ENCODE data around the gene EDC3. TPM values are rescaled to one million over a fixed set of nuclear protein-coding genes. Genes with fewer than 3 reads are reported as not detected.

EDC3 gene
- total RNA-seq, 2 donors from 2014 or later, result 6.7 to 9.2 TPM

- DNase-seq (no peak), ATAC-seq (no peak)
- no peak overlapping the region for H3K4me3 ChIP-seq
- H3K27ac ChIP-seq, result no peak overlapping the region
- no peaks in the 10 kb centered on the region for H3K9me3 ChIP-seq
- peaks cover 6% of the 10 kb centered on the region for H3K4me1 ChIP-seq
- H3K36me3 ChIP-seq (replicated peaks in 1 of 2; ENCODE audit: insufficient read depth in 1 of 2, low read depth in 2 of 2), result no peaks in the 10 kb centered on the region
- no peak for TF ChIP-seq CTCF (IDR thresholded peaks at IDR 0.05)
- no peak for TF ChIP-seq POLR2A (IDR thresholded peaks at IDR 0.05)
- H3K27me3 ChIP-seq, result no peaks in the 10 kb centered on the region
- 88 to 91% methylated on average over 4 of the region's 4 CpGs for WGBS, 2 donors
- intact Hi-C loops (cut with DNase I), result no loop called here
Measured at GRCh38 chr15:74669627-74670026, 26.2 kb downstream of the EDC3 start.

GRCh38 chr15:74667975-74668374 is 27.8 kb downstream of the EDC3 start:
- H3K4me3 ChIP-seq, result no peak overlapping the region
- DNase-seq, result no peak
- intact Hi-C loops (cut with DNase I), result no loop called here
- 70 to 83% methylated on average over 1 of the region's 1 CpG for WGBS, 2 donors
- H3K27me3 ChIP-seq, result no peaks in the 10 kb centered on the region
- H3K9me3 ChIP-seq, result no peaks in the 10 kb centered on the region
- TF ChIP-seq CTCF (IDR thresholded peaks at IDR 0.05) (no peak), POLR2A (IDR thresholded peaks at IDR 0.05) (no peak)
- peaks cover 21% of the 10 kb centered on the region for H3K4me1 ChIP-seq
- no peak for ATAC-seq
- H3K27ac ChIP-seq, result no peak overlapping the region
- H3K36me3 ChIP-seq (replicated peaks in 1 of 2; ENCODE audit: insufficient read depth in 1 of 2, low read depth in 2 of 2), result no peaks in the 10 kb centered on the region

GRCh38 chr15:74664670-74665069 is 31.2 kb downstream of the EDC3 start:
- ATAC-seq, result no peak
- H3K4me1 ChIP-seq, result peaks cover 32% of the 10 kb centered on the region
- intact Hi-C loops (cut with DNase I), result no loop called here
- H3K4me3 ChIP-seq, result no peak overlapping the region
- no peaks in the 10 kb centered on the region for H3K36me3 ChIP-seq (replicated peaks in 1 of 2; ENCODE audit: insufficient read depth in 1 of 2, low read depth in 2 of 2)
- peak overlapping the region; percentile 12 to 69 (median 56) for H3K27ac ChIP-seq
- H3K9me3 ChIP-seq, result no peaks in the 10 kb centered on the region
- no peaks in the 10 kb centered on the region for H3K27me3 ChIP-seq
- WGBS, 2 donors, result 83 to 86% methylated on average over 2 of the region's 2 CpGs
- TF ChIP-seq CTCF (IDR thresholded peaks at IDR 0.05) (no peak), POLR2A (IDR thresholded peaks at IDR 0.05) (no peak)
- no peak for DNase-seq

- H3K27ac ChIP-seq, result peak overlapping the region; percentile 12 to 69 (median 56)
- DNase-seq (peak; percentile 30 to 69 (median 48)), ATAC-seq (peak; percentile 65)
- H3K4me1 ChIP-seq, result peaks cover 32% of the 10 kb centered on the region
- intact Hi-C loops (cut with DNase I), result no loop called here
- H3K4me3 ChIP-seq, result no peak overlapping the region
- TF ChIP-seq POLR2A (IDR thresholded peaks at IDR 0.05), result no peak
- no peak for TF ChIP-seq CTCF (IDR thresholded peaks at IDR 0.05)
- WGBS, 2 donors, result 8 to 11% methylated on average over 2 of the region's 2 CpGs
- H3K36me3 ChIP-seq (replicated peaks in 1 of 2; ENCODE audit: insufficient read depth in 1 of 2, low read depth in 2 of 2), result no peaks in the 10 kb centered on the region
- H3K9me3 ChIP-seq, result no peaks in the 10 kb centered on the region
- no peaks in the 10 kb centered on the region for H3K27me3 ChIP-seq
Measured at GRCh38 chr15:74664028-74664616, 31.7 kb downstream of the EDC3 start.
